Measurements from ENCODE around the gene ULK1.

The ULK1 gene

GRCh38 chr12:131908092-131909080, 14.0 kb downstream of the ULK1 start:
- no peak for DNase-seq (ENCODE audit: low read depth in 2 of 2)

- no peak for DNase-seq (ENCODE audit: low read depth in 2 of 2)
These were observed 14.8 kb downstream of the ULK1 start for GRCh38 chr12:131909081-131909751.

GRCh38 chr12:131909752-131910219, 15.4 kb downstream of the ULK1 start:
- DNase-seq (ENCODE audit: low read depth in 2 of 2): no peak

- no peak for DNase-seq (ENCODE audit: low read depth in 2 of 2)
These were observed 16.0 kb downstream of the ULK1 start for GRCh38 chr12:131910302-131911027.

- no peak for DNase-seq (ENCODE audit: low read depth in 2 of 2)
These were observed 16.7 kb downstream of the ULK1 start for GRCh38 chr12:131911028-131911650.

GRCh38 chr12:131911851-131912477, 17.5 kb downstream of the ULK1 start:
- no peak for DNase-seq (ENCODE audit: low read depth in 2 of 2)

GRCh38 chr12:131912518-131913274, 18.3 kb downstream of the ULK1 start:
- no peak for DNase-seq (ENCODE audit: low read depth in 2 of 2)

GRCh38 chr12:131913666-131914065, 19.2 kb downstream of the ULK1 start:
- DNase-seq (ENCODE audit: low read depth in 2 of 2): no peak

GRCh38 chr12:131914179-131914702, 19.8 kb downstream of the ULK1 start:
- no peak for DNase-seq (ENCODE audit: low read depth in 2 of 2)

GRCh38 chr12:131915000-131915689, 20.7 kb downstream of the ULK1 start:
- DNase-seq (ENCODE audit: low read depth in 2 of 2): no peak

- no peak for DNase-seq (ENCODE audit: low read depth in 2 of 2)
These were observed 21.4 kb downstream of the ULK1 start for GRCh38 chr12:131915823-131916222.

- no peak for DNase-seq (ENCODE audit: low read depth in 2 of 2)
These were observed 22.1 kb downstream of the ULK1 start for GRCh38 chr12:131916306-131917138.

- no peak for DNase-seq (ENCODE audit: low read depth in 2 of 2)
These were observed 22.8 kb downstream of the ULK1 start for GRCh38 chr12:131917139-131917710.

- DNase-seq (ENCODE audit: low read depth in 2 of 2): no peak
These were observed 23.4 kb downstream of the ULK1 start for GRCh38 chr12:131917711-131918306.

- DNase-seq (ENCODE audit: low read depth in 2 of 2): no peak
These were observed 24.1 kb downstream of the ULK1 start for GRCh38 chr12:131918311-131919050.

GRCh38 chr12:131919051-131919347, 24.6 kb downstream of the ULK1 start:
- no peak for DNase-seq (ENCODE audit: low read depth in 2 of 2)
